Measurements from ENCODE around the gene MOB4. TPM values are rescaled to one million over a fixed set of nuclear protein-coding genes. Genes with fewer than 3 reads are reported as not detected.
A peak's percentile ranks its signal among the peaks of the same experiment; 100 is the strongest.

Gene MOB4
- polyA plus RNA-seq, 1 of the 3 experiments (the other 2 are of a cell fraction), result 22.0 TPM

DNA sequence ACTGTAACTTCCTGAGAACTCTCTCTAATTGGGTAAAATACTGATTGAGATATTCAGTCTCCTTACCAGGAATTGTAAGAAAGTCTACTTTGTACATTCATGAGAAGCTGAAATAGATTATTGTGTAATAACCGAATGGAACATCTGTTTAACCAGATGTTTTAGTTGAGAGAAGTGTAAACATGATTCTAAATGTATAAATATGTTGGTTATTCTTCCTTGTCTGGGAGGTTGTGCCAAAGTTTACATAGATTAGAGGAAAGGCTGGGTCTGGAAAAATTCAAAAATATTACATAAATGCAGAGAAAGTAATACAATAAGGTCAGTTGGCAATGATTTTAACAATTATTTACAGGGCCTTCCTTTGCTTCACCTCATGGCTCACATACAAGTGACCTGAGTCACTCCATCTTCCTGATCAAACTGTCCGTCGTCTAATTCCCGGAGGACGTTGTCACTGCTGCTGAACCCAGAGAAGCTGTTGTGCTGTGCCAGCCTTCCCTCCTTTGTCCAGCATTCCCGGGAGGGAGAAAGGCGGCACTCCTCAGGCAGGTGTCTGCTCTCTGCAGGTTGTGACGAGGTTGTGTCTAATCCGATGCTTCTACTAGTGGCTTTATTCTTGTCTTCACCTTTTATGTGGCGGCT, 55.9 kb downstream of the MOB4 start:
- no peaks in the 10 kb centered on the region; a peak in 1 of 4 replicates for H3K4me1 ChIP-seq (ENCODE audit: control insufficient read depth in 1 of 2, insufficient read depth in 2 of 2, low read depth in 1 of 2, low read length in 1 of 2)
- H3K27me3 ChIP-seq (ENCODE audit: insufficient read depth), result no peaks in the 10 kb centered on the region
- H3K4me3 ChIP-seq (ENCODE audit: low read depth in 2 of 2, low read length in 1 of 2), result no peak overlapping the region
- H3K9me2 ChIP-seq, result no peaks in the 10 kb centered on the region
- H3F3A ChIP-seq (replicated peaks; ENCODE audit: insufficient read depth), result peaks cover 7% of the 10 kb centered on the region
- no peak overlapping the region for H3K9ac ChIP-seq
- WGBS (ENCODE audit: low lambda C conversion rate), result 69% methylated on average over 10 of the region's 10 CpGs
- H2AFZ ChIP-seq (ENCODE audit: low read depth), result no peak overlapping the region
- no peaks in the 10 kb centered on the region for H4K20me1 ChIP-seq (ENCODE audit: insufficient read depth)
- peaks cover 5 to 18% of the 10 kb centered on the region in 2 experiments for H3K36me3 ChIP-seq (replicated peaks in 1 of 2; ENCODE audit: control insufficient read depth in 1 of 2, insufficient read depth in 2 of 2, low read length in 1 of 2)
- no peak for DNase-seq
- H3K27ac ChIP-seq (ENCODE audit: low read depth in 2 of 2, low read length in 1 of 2), result 0 out of 4 replicates have a peak overlapping the region, but pooled peaks of 1 of the 2 experiments have one; percentile 10
- CTCF ChIA-PET, result no interaction called here
- POLR2A ChIA-PET, result no interaction called here
- no peaks in the 10 kb centered on the region; the same call in 1 of the 2 replicates for H3K9me3 ChIP-seq
- TF ChIP-seq, protein P1, sequence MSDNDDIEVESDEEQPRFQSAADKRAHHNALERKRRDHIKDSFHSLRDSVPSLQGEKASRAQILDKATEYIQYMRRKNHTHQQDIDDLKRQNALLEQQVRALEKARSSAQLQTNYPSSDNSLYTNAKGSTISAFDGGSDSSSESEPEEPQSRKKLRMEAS (IDR thresholded peaks at IDR 0.05; ENCODE audit: low read depth), result no peak
- TF ChIP-seq GATA2 (CRISPR knock-in tag; IDR thresholded peaks at IDR 0.05) (no peak), RAD21 (IDR thresholded peaks at IDR 0.05; ENCODE audit: low read length) (no peak), MEF2A (IDR thresholded peaks at IDR 0.05; ENCODE audit: borderline replicate concordance, low read depth) (no peak), POLR2AphosphoS5 (IDR thresholded peaks at IDR 0.05; ENCODE audit: low read depth, low read length) (no peak), RFX5 (IDR thresholded peaks at IDR 0.05; ENCODE audit: low read length) (no peak), MXI1 (IDR thresholded peaks at IDR 0.05; ENCODE audit: low read depth, low read length) (no peak), ELF1 (IDR thresholded peaks at IDR 0.05) (no peak), NRF1 (IDR thresholded peaks at IDR 0.05; ENCODE audit: low read depth, low read length) (no peak), EP300 (IDR thresholded peaks at IDR 0.05; ENCODE audit: borderline replicate concordance in 1 of 2, low read depth in 1 of 2, low read length in 1 of 2) (no peak), SMC3 (IDR thresholded peaks at IDR 0.05; ENCODE audit: low read depth, low read length) (no peak), RCOR1 (IDR thresholded peaks at IDR 0.05; ENCODE audit: low read length) (no peak), FOXM1 (IDR thresholded peaks at IDR 0.05; ENCODE audit: low read depth) (no peak)
- TF ChIP-seq, protein P2, sequence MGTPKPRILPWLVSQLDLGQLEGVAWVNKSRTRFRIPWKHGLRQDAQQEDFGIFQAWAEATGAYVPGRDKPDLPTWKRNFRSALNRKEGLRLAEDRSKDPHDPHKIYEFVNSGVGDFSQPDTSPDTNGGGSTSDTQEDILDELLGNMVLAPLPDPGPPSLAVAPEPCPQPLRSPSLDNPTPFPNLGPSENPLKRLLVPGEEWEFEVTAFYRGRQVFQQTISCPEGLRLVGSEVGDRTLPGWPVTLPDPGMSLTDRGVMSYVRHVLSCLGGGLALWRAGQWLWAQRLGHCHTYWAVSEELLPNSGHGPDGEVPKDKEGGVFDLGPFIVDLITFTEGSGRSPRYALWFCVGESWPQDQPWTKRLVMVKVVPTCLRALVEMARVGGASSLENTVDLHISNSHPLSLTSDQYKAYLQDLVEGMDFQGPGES (IDR thresholded peaks at IDR 0.05; ENCODE audit: low read depth, low read length), result no peak
- TF ChIP-seq, protein P3, sequence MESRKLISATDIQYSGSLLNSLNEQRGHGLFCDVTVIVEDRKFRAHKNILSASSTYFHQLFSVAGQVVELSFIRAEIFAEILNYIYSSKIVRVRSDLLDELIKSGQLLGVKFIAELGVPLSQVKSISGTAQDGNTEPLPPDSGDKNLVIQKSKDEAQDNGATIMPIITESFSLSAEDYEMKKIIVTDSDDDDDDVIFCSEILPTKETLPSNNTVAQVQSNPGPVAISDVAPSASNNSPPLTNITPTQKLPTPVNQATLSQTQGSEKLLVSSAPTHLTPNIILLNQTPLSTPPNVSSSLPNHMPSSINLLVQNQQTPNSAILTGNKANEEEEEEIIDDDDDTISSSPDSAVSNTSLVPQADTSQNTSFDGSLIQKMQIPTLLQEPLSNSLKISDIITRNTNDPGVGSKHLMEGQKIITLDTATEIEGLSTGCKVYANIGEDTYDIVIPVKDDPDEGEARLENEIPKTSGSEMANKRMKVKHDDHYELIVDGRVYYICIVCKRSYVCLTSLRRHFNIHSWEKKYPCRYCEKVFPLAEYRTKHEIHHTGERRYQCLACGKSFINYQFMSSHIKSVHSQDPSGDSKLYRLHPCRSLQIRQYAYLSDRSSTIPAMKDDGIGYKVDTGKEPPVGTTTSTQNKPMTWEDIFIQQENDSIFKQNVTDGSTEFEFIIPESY (IDR thresholded peaks at IDR 0.05; ENCODE audit: borderline replicate concordance, low read depth), result no peak
- TF ChIP-seq, protein P4, sequence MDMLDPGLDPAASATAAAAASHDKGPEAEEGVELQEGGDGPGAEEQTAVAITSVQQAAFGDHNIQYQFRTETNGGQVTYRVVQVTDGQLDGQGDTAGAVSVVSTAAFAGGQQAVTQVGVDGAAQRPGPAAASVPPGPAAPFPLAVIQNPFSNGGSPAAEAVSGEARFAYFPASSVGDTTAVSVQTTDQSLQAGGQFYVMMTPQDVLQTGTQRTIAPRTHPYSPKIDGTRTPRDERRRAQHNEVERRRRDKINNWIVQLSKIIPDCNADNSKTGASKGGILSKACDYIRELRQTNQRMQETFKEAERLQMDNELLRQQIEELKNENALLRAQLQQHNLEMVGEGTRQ (IDR thresholded peaks at IDR 0.05; ENCODE audit: borderline replicate concordance, low read depth, low read length), result no peak
- TF ChIP-seq, protein P5, sequence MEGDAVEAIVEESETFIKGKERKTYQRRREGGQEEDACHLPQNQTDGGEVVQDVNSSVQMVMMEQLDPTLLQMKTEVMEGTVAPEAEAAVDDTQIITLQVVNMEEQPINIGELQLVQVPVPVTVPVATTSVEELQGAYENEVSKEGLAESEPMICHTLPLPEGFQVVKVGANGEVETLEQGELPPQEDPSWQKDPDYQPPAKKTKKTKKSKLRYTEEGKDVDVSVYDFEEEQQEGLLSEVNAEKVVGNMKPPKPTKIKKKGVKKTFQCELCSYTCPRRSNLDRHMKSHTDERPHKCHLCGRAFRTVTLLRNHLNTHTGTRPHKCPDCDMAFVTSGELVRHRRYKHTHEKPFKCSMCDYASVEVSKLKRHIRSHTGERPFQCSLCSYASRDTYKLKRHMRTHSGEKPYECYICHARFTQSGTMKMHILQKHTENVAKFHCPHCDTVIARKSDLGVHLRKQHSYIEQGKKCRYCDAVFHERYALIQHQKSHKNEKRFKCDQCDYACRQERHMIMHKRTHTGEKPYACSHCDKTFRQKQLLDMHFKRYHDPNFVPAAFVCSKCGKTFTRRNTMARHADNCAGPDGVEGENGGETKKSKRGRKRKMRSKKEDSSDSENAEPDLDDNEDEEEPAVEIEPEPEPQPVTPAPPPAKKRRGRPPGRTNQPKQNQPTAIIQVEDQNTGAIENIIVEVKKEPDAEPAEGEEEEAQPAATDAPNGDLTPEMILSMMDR (IDR thresholded peaks at IDR 0.05), result no peak
- H3K79me2 ChIP-seq (ENCODE audit: insufficient read depth), result no peaks in the 10 kb centered on the region
- H3K4me2 ChIP-seq, result no peak overlapping the region
